Suppressor macrophage (primary cell): ENCODE measurements around the gene SIRT3.
A peak's percentile ranks its signal among the peaks of the same experiment; 100 is the strongest.

Experiments
- DNase-seq, 4 experiments: peaks; one replicate each; pipeline ENCODE4 v3.0.0-alpha.2; 2020 to 2022
- total RNA-seq, 17 experiments: gene quantifications; one replicate each; lab custom pipeline; 2026; ENCODE audit warnings: mixed read lengths in 6 of 17, inconsistent platforms in 3 of 17; lab: John Stamatoyannopoulos, UW

Gene SIRT3
- 0.92 to 8.2 (median 4.6) reads per million in 17 experiments for total RNA-seq

DNA sequence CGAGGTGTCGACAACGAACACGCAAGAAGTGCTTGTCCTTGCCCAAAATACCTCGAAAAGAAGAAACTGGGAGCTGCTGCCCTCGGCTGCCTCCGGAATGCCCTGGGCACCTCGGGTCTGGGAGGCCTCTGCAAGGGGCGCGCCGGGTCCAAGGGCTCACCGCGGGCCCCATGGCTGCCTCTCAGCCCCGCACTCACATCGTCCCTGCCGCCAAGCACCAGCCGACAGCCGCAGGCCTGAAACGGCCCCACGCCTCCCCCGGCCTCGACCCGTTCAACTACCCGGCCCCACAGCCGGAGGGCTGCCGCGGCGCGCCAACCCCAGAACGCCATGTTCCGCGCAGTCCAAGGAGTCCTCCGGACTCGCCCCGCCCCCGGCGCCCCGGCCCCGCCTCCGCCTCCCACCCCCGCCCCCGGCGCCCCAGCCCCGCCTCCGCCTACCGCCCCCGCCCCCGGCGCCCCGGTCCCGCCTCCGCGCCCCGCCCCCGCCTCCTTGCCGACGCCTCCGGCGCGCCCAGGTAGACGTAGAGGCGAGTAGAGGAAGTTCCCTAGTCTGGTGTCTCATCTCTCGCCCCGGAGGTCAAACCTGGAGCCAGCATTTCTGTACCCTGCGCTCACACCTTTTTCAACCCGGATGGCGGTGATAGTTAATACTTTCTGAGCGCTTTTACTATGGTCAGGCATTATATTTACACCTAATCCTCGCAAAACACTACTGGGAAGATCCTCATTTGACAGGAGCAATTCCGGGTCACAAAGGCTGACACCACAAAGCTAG is at the start of gene SIRT3:
Gene SIRT3 (minus strand): TSS at position 346 of the 777 bp plus-strand sequence. CDS start 14 bp downstream, at position 332.
- peak in 3 of 4 experiments; percentile 69 to 90 (median 87) for DNase-seq

GRCh38 chr11:285894-286220 is 49.7 kb upstream of the SIRT3 start:
- DNase-seq = peak in 1 of 4 experiments; percentile 1

- peak in 1 of 4 experiments; percentile 1 for DNase-seq
Measured at GRCh38 chr11:285021-285893, 49.1 kb upstream of the SIRT3 start.

GRCh38 chr11:284105-285020 is 48.2 kb upstream of the SIRT3 start:
- peak in 1 of 4 experiments; percentile 1 for DNase-seq

GRCh38 chr11:283405-284104 is 47.4 kb upstream of the SIRT3 start:
- DNase-seq = peak in 1 of 4 experiments; percentile 2

DNA sequence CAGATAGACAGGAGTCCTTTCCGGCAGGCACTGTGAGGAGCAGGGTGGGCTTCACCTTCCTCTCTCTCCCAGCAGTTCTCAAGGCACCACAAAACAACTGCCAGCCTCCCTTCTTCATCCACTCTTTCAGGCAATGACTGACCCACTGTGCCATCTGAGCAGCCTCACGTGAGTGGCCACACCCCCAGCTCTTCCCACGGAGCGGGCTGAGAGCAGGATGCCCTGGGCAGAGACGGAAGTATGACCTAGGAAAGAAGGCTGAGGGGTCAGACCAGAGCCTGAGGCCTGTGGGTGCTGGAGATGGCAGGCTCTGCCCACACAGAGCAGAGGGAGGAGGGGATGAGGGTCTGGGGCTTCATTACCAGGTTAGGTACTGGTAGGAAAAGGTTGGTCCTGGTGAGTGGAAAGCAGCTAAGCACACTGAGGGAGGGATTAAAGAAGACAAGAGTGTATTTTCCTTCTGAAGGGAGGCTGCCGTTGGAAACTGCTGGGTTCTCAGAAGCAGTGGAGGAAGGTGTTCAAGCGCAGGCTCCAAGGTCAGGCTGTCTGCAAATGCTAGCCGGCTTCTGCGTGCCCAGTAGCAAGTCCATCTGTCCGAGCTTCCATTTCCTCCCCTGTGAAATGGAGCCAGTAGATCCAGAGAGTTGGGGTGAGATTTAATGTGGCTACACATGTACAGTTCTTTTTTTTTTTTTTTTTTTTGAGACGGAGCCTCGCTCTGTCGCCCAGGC is 46.7 kb upstream of the SIRT3 start:
- peak in 3 of 4 experiments; percentile 2 to 38 (median 35) for DNase-seq

GRCh38 chr11:282171-282570 is 46.0 kb upstream of the SIRT3 start:
- no peak for DNase-seq

GRCh38 chr11:281486-282161 is 45.5 kb upstream of the SIRT3 start:
- no peak for DNase-seq

DNA sequence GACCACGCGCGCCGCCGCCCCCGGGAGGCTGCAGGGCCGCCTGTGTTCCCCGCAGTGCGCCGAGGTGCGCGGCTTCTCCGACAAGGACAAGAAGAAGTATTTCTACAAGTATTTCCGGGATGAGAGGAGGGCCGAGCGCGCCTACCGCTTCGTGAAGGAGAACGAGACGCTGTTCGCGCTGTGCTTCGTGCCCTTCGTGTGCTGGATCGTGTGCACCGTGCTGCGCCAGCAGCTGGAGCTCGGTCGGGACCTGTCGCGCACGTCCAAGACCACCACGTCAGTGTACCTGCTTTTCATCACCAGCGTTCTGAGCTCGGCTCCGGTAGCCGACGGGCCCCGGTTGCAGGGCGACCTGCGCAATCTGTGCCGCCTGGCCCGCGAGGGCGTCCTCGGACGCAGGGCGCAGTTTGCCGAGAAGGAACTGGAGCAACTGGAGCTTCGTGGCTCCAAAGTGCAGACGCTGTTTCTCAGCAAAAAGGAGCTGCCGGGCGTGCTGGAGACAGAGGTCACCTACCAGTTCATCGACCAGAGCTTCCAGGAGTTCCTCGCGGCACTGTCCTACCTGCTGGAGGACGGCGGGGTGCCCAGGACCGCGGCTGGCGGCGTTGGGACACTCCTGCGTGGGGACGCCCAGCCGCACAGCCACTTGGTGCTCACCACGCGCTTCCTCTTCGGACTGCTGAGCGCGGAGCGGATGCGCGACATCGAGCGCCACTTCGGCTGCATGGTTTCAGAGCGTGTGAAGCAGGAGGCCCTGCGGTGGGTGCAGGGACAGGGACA is 44.8 kb upstream of the SIRT3 start:
- DNase-seq = peak in 3 of 4 experiments; percentile 34 to 58 (median 53)

DNA sequence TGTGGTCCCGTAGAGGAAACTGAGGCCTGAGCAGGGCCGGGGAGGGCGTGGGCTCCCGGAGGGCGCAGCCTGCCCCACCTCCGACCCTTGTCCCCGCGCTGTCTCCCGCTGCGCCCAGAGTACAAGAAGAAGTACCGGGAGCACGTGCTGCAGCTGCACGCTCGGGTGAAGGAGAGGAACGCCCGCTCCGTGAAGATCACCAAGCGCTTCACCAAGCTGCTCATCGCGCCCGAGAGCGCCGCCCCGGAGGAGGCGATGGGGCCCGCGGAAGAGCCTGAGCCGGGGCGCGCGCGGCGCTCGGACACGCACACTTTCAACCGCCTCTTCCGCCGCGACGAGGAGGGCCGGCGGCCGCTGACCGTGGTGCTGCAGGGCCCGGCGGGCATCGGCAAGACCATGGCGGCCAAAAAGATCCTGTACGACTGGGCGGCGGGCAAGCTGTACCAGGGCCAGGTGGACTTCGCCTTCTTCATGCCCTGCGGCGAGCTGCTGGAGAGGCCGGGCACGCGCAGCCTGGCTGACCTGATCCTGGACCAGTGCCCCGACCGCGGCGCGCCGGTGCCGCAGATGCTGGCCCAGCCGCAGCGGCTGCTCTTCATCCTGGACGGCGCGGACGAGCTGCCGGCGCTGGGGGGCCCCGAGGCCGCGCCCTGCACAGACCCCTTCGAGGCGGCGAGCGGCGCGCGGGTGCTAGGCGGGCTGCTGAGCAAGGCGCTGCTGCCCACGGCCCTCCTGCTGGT is 44.0 kb upstream of the SIRT3 start:
- DNase-seq = peak; percentile 40 to 84 (median 61)

DNA sequence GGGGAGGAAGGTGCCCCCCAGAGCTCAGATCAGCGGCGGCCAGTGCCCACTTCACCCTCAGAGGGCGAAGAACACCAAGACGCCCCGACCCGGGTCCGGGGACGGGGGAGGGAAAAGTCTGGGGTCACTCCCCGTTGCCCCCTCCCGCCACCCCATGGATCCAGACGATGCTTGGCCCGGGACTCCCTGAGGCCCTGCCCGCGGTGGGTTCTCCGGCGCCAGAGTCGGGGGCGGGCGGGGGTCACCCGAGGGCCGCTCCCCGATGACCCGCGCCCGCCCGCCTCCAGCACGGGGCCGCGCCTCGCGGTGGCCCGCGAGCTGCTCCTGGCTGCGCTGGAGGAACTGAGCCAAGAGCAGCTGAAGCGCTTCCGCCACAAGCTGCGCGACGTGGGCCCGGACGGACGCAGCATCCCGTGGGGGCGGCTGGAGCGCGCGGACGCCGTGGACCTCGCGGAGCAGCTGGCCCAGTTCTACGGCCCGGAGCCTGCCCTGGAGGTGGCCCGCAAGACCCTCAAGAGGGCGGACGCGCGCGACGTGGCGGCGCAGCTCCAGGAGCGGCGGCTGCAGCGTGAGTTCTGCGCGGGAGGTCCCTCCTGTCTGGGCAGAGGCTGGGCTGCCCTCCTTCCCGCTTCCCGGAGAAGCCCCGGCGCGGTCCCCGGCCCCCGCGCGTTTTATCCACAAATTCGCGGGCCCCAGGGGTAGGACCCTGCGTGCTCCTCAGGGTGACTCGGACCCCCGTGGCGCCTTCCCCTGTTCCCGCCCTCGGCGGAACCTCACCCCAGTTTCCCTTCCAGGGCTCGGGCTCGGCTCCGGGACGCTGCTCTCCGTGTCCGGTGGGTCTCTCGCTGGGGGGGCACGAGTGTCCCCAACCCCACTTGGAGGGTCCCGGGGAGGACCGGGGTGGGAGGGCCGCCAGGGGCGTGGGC is 43.2 kb upstream of the SIRT3 start:
- DNase-seq = peak in 3 of 4 experiments; percentile 24 to 63 (median 54)

GRCh38 chr11:278001-278951 is 42.1 kb upstream of the SIRT3 start, which contains the start of gene NLRP6:
NLRP6 (plus strand) TSS chr11:278407; CDS start chr11:278570, 163 bp downstream.
- no peak for DNase-seq

- no peak for DNase-seq
Measured at GRCh38 chr11:276219-276618, 40.1 kb upstream of the SIRT3 start.

GRCh38 chr11:272931-273198 is 36.7 kb upstream of the SIRT3 start:
- no peak for DNase-seq

DNA sequence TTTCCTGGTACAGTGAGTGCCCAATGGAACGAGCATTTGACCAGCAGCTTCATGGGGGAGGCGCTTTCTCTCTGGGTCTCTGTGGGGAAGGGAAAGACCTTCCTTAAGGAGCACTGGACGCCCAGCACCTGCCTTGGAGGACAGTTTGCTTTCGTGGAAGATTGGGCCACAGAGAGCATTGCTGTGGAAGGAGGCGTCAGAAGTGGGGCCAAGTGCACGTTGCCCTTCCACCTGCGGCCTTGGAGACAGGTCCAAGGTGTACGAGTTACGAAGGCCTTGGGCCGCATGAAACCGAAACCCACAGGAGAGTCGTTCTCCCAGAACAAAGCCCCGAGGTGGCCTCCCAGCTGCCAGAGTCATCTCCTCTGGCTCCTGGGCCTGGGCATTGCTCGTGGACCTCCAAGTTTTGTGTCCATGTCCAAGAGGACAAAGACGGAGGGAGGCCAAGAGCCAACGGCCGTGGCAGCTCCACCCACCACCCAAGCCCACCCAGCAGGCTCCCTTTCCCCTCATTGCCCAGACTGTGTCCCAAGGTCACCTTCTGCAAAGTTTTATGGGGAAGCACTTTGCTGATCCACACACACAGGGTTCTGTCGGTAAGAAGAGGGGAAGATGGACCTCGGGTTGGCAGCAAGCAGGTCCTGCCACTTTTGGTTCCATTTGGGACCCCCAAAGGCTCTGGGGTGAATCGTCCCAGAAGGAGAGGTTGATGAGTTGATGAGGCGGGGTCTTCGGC is 36.2 kb upstream of the SIRT3 start:
- DNase-seq = no peak

DNA sequence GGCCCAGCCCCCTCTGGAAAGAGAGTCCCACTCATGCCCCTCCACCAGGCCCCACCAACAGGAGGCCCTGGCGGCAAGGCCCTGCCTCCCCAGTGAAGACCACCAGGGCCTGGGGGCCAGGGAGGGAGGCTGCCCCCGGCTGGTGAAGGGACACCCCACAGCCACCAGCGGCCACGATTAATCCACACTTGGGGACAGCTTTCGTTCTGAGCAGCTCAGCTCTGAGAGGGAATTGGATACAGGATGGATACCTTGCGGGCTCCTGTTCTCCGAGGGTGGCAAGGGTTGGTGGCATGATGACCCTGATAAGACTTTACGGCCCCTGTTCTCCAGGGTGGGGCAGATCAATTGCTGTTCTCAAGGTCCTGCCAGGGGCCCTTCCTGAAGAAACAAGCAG is 35.2 kb upstream of the SIRT3 start:
- no peak for DNase-seq
